PC-3 (cell line): Measurements from ENCODE around the gene CENPW. TPM values are rescaled to one million over a fixed set of nuclear protein-coding genes. Genes with fewer than 3 reads are reported as not detected.

Experiments used
- ATAC-seq: fragments of 200-7000 bp; cut with Tn5 transposase; 2 replicates; pipeline ENCODE4 v1.9.1; 2020; ENCODE audit warnings: mild to moderate bottlenecking, moderate library complexity
- BruUV-seq: library from RNA; stranded (reverse); fragments of 400-500 nt; replicated peaks from 2 replicates; lab custom pipeline; 2021; lab: Mats Ljungman, UMichigan
- CTCF ChIA-PET: fragments of 300-600 bp; sonication (Branson Sonifier 250); formaldehyde crosslinking; loops from one replicate; lab custom pipeline; 2022; ENCODE audit warnings: antibody characterized with exemption; lab: Charles Lee
- POLR2A ChIA-PET: fragments of 300-600 bp; sonication (Branson Sonifier 250); formaldehyde crosslinking; loops from one replicate; lab custom pipeline; 2022; ENCODE audit warnings: antibody characterized with exemption; ENCODE audit not compliant: unreplicated experiment; lab: Charles Lee
- DNase-seq: peaks from one replicate; pipeline ENCODE4 v3.0.0-alpha.2; 2015
- H2AFZ ChIP-seq: fragments of 300-600 bp; sonication (generic); 2 replicates; pipeline ENCODE4 v1.6.0; 2016; ENCODE audit warnings: antibody characterized with exemption, low read length
- H3F3A ChIP-seq: fragments of 300-600 bp; sonication (generic); one replicate; pipeline ENCODE4 v1.6.0; 2017; ENCODE audit warnings: antibody characterized with exemption, low read length, control low read depth, mild to moderate bottlenecking; ENCODE audit not compliant: unreplicated experiment
- H3K27ac ChIP-seq: fragments of 300-600 bp; sonication (generic); 2 replicates; pipeline ENCODE4 v1.5.1; 2016; ENCODE audit warnings: mild to moderate bottlenecking, low read length
- H3K27me3 ChIP-seq: fragments of 300-600 bp; sonication (generic); 2 replicates; pipeline ENCODE4 v1.6.1; 2016; ENCODE audit warnings: low read length, mixed read lengths
- H3K36me3 ChIP-seq: fragments of 300-600 bp; sonication (generic); 2 replicates; pipeline ENCODE4 v1.6.1; 2016; ENCODE audit warnings: low read depth, mixed run types, low read length, mixed read lengths
- H3K4me1 ChIP-seq: fragments of 300-600 bp; sonication (generic); 2 replicates; pipeline ENCODE4 v1.5.1; 2016; ENCODE audit warnings: low read length; ENCODE audit not compliant: insufficient read depth
- H3K4me2 ChIP-seq: fragments of 300-600 bp; sonication (generic); 2 replicates; pipeline ENCODE4 v1.6.0; 2016; ENCODE audit warnings: low read length
- H3K4me3 ChIP-seq: fragments of 300-600 bp; sonication (generic); 2 replicates; pipeline ENCODE4 v1.5.1; 2016; ENCODE audit warnings: mild to moderate bottlenecking, low read length, mixed read lengths
- H3K79me2 ChIP-seq: fragments of 300-600 bp; sonication (generic); 2 replicates; pipeline ENCODE4 v1.6.1; 2017; ENCODE audit warnings: low read length, mixed read lengths
- H3K9ac ChIP-seq: fragments of 300-600 bp; sonication (generic); 2 replicates; pipeline ENCODE4 v1.6.0; 2016; ENCODE audit warnings: mild to moderate bottlenecking, low read length
- H3K9me2 ChIP-seq: fragments of 300-600 bp; sonication (generic); replicated peaks from 2 replicates; pipeline ENCODE4 v1.6.1; 2016; ENCODE audit warnings: mixed run types, low read length, mixed read lengths
- H3K9me3 ChIP-seq: fragments of 300-600 bp; sonication (generic); 2 replicates; pipeline ENCODE4 v1.6.1; 2016; ENCODE audit warnings: low read length, mixed read lengths
- H4K20me1 ChIP-seq: fragments of 300-600 bp; sonication (generic); 2 replicates; pipeline ENCODE4 v1.6.1; 2016; ENCODE audit warnings: low read length, mixed read lengths
- EZH2 ChIP-seq: fragments of 300-600 bp; sonication (generic); IDR thresholded peaks from one replicate; pipeline ENCODE4 v1.6.1; 2017; ENCODE audit warnings: antibody characterized with exemption, mild to moderate bottlenecking, low read length; ENCODE audit not compliant: unreplicated experiment
- EZH2phosphoT487 ChIP-seq: fragments of 300-600 bp; sonication (generic); IDR thresholded peaks from 2 replicates; pipeline ENCODE4 v1.6.1; 2018; ENCODE audit warnings: mild to moderate bottlenecking, antibody characterized with exemption, low read length, borderline replicate concordance
- intact Hi-C: fragments of 100-400 bp; cut with micrococcal nuclease; formaldehyde crosslinking; loops from 2 replicates; pipeline ENCODE4 v1.9.0; 2023
- total RNA-seq: library from RNA; depleted of rRNA; stranded (reverse); fragments of >200 nt; gene quantifications from 2 replicates; pipeline ENCODE4 v1.2.3, GENCODE V29; 2014
- TF ChIP-seq, protein P1 (sequence below): fragments of 300-600 bp; sonication (generic); conservative IDR thresholded peaks from 2 replicates; pipeline ENCODE4 v1.5.1; 2017; ENCODE audit warnings: antibody characterized with exemption, low read depth, mild to moderate bottlenecking, low read length

Gene CENPW
- total RNA-seq, 1 experiment from 2014 or later, result 33.6 TPM

DNA sequence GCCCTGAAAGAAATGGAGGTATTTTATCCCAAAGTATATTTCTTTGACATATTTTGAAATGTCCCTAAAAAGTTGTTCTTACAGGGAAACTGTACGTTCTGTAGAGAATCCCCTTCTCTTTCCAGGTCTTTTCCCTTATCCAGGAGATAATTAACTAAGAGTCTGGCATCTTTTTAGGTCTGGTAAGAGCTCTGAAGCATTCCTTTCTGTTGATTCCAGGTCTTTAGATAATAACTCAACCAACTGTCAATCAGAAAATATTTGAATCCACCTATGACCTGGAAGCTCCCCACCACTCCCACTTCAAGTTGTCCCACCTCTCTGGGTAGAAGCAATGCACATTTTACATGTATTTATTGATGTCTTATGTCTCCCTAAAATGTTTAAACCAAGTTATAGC lies 26.0 kb upstream of the CENPW start:
- DNase-seq (no peak), ATAC-seq (no peak)
- Histone ChIP-seq H3F3A (no peaks in the 10 kb centered on the region), H3K4me3 (no peak overlapping the region), H3K9me2 (no peaks in the 10 kb centered on the region), H3K9ac (no peak overlapping the region), H3K4me2 (no peak overlapping the region), H4K20me1 (no peaks in the 10 kb centered on the region), H3K9me3 (no peaks in the 10 kb centered on the region), H3K27me3 (no peaks in the 10 kb centered on the region), H3K79me2 (no peaks in the 10 kb centered on the region), H2AFZ (no peak overlapping the region), H3K27ac (no peak overlapping the region), H3K4me1 (no peaks in the 10 kb centered on the region), H3K36me3 (no peaks in the 10 kb centered on the region)
- intact Hi-C loops, result no loop called here
- TF ChIP-seq EZH2phosphoT487 (no peak), EZH2 (no peak)
- ChIA-PET POLR2A (no interaction called here), CTCF (no interaction called here)
- BruUV-seq, result no TSS peak

DNA sequence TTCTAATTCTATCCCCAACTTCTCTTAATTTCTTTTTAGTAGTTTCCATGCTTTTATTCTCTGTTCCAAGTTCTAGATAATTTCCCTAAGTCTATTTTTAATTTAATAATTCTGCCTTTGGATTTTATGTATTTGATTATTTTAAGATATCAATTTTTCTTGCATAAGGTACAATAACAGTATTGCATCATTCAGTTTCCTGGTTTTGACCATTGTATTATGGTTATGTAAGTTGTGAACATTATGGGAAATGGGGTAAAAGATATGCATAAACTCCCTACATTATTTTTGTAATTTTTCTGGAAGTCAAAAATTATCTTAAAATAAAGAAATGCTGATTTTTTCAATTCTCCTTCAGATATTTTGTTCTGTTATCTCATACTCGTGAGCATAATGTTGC lies 21.1 kb upstream of the CENPW start:
- DNase-seq (no peak), ATAC-seq (no peak)
- H3K27ac ChIP-seq, result no peak overlapping the region
- POLR2A ChIA-PET, result no interaction called here
- no peak overlapping the region for H3K4me2 ChIP-seq
- H3F3A ChIP-seq, result no peaks in the 10 kb centered on the region
- no peak overlapping the region for H2AFZ ChIP-seq
- H4K20me1 ChIP-seq, result no peaks in the 10 kb centered on the region
- H3K9me2 ChIP-seq, result no peaks in the 10 kb centered on the region
- BruUV-seq, result no TSS peak
- no peaks in the 10 kb centered on the region for H3K4me1 ChIP-seq
- no peaks in the 10 kb centered on the region for H3K36me3 ChIP-seq
- intact Hi-C loops, result no loop called here
- H3K4me3 ChIP-seq, result no peak overlapping the region
- H3K27me3 ChIP-seq, result no peaks in the 10 kb centered on the region
- CTCF ChIA-PET, result no interaction called here
- H3K9ac ChIP-seq, result no peak overlapping the region
- no peaks in the 10 kb centered on the region for H3K79me2 ChIP-seq
- TF ChIP-seq, protein P1, sequence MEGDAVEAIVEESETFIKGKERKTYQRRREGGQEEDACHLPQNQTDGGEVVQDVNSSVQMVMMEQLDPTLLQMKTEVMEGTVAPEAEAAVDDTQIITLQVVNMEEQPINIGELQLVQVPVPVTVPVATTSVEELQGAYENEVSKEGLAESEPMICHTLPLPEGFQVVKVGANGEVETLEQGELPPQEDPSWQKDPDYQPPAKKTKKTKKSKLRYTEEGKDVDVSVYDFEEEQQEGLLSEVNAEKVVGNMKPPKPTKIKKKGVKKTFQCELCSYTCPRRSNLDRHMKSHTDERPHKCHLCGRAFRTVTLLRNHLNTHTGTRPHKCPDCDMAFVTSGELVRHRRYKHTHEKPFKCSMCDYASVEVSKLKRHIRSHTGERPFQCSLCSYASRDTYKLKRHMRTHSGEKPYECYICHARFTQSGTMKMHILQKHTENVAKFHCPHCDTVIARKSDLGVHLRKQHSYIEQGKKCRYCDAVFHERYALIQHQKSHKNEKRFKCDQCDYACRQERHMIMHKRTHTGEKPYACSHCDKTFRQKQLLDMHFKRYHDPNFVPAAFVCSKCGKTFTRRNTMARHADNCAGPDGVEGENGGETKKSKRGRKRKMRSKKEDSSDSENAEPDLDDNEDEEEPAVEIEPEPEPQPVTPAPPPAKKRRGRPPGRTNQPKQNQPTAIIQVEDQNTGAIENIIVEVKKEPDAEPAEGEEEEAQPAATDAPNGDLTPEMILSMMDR, result no peak
- TF ChIP-seq EZH2, result no peak
- TF ChIP-seq EZH2phosphoT487, result no peak
- no peaks in the 10 kb centered on the region for H3K9me3 ChIP-seq

DNA sequence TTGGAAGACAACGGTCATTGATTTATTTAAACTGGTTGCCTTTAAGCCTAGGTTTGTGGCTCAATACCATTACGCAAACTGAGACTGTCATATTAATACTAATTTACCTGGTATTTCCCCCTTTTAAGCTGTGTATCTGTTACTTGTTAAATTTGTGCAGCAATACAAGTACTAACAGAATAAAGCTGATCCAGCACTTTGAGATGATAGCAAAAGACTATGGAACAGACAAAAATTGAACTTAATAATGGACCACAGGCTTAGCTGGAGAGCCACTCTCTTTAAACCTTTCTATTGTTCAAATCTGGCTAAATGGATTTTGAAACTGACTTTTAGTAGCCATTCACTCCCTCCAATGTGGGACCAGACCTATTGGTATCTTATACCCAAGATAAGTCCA lies 6.2 kb upstream of the CENPW start:
- no peaks in the 10 kb centered on the region for H3F3A ChIP-seq
- H3K36me3 ChIP-seq, result no peaks in the 10 kb centered on the region
- H3K79me2 ChIP-seq, result no peaks in the 10 kb centered on the region
- H3K9ac ChIP-seq, result no peak overlapping the region
- ATAC-seq (no peak), DNase-seq (no peak)
- H3K27me3 ChIP-seq, result no peaks in the 10 kb centered on the region
- POLR2A ChIA-PET, result no interaction called here
- no peaks in the 10 kb centered on the region for H3K9me3 ChIP-seq
- CTCF ChIA-PET, result no interaction called here
- no peaks in the 10 kb centered on the region for H4K20me1 ChIP-seq
- BruUV-seq, result no TSS peak
- no peak overlapping the region for H3K27ac ChIP-seq
- H3K9me2 ChIP-seq, result no peaks in the 10 kb centered on the region
- no peak overlapping the region for H3K4me3 ChIP-seq
- TF ChIP-seq EZH2phosphoT487, result no peak
- TF ChIP-seq EZH2, result no peak
- TF ChIP-seq, protein P1, result no peak
- H3K4me2 ChIP-seq, result no peak overlapping the region
- intact Hi-C loops, result no loop called here
- H3K4me1 ChIP-seq, result no peaks in the 10 kb centered on the region
- H2AFZ ChIP-seq, result no peak overlapping the region
